ENCODE results near the gene RPL22.
"Not testable (repeated sequence)": the region's sequence is repeated elsewhere in the genome, so short reads cannot be mapped to it uniquely, and the experiment has no call there.

RPL22 gene

GRCh38 chr1:6233376-6233775, 34.0 kb upstream of the RPL22 start:
- DNase-seq (ENCODE audit: low read depth in 2 of 2) = no peak

GRCh38 chr1:6225651-6226050, 26.3 kb upstream of the RPL22 start:
- DNase-seq (ENCODE audit: low read depth in 2 of 2) = no peak

- DNase-seq (ENCODE audit: low read depth in 2 of 2) = no peak
Observed at GRCh38 chr1:6224718-6225117, 25.3 kb upstream of the RPL22 start.

GRCh38 chr1:6223617-6224016, 24.2 kb upstream of the RPL22 start:
- DNase-seq (ENCODE audit: low read depth in 2 of 2) = no peak

- DNase-seq (ENCODE audit: low read depth in 2 of 2) = no peak
Observed at GRCh38 chr1:6222636-6223035, 23.2 kb upstream of the RPL22 start.

GRCh38 chr1:6221210-6221784, 21.9 kb upstream of the RPL22 start:
- DNase-seq (ENCODE audit: low read depth in 2 of 2) = no peak

- no peak for DNase-seq (ENCODE audit: low read depth in 2 of 2)
Observed at GRCh38 chr1:6220236-6220635, 20.8 kb upstream of the RPL22 start.

GRCh38 chr1:6219641-6220040, 20.2 kb upstream of the RPL22 start:
- DNase-seq (ENCODE audit: low read depth in 2 of 2) = not testable (repeated sequence)

GRCh38 chr1:6218375-6219164, 19.2 kb upstream of the RPL22 start:
- DNase-seq (ENCODE audit: low read depth in 2 of 2) = no peak

GRCh38 chr1:6212193-6212959, 13.0 kb upstream of the RPL22 start:
- no peak for DNase-seq (ENCODE audit: low read depth in 2 of 2)

- no peak for DNase-seq (ENCODE audit: low read depth in 2 of 2)
Observed at GRCh38 chr1:6211731-6212130, 12.3 kb upstream of the RPL22 start.

- no peak for DNase-seq (ENCODE audit: low read depth in 2 of 2)
Observed at GRCh38 chr1:6210591-6211355, 11.4 kb upstream of the RPL22 start.

GRCh38 chr1:6209661-6210580, 10.5 kb upstream of the RPL22 start:
- no peak for DNase-seq (ENCODE audit: low read depth in 2 of 2)

- peak; percentile 13 to 15 for DNase-seq (ENCODE audit: low read depth in 2 of 2)
Observed at GRCh38 chr1:6208723-6209660, 9.6 kb upstream of the RPL22 start.

GRCh38 chr1:6207921-6208320, 8.5 kb upstream of the RPL22 start:
- no peak for DNase-seq (ENCODE audit: low read depth in 2 of 2)

GRCh38 chr1:6207075-6207885, 7.9 kb upstream of the RPL22 start:
- DNase-seq (ENCODE audit: low read depth in 2 of 2) = no peak

GRCh38 chr1:6206520-6206855, 7.1 kb upstream of the RPL22 start:
- no peak for DNase-seq (ENCODE audit: low read depth in 2 of 2)

GRCh38 chr1:6205849-6206519, 6.6 kb upstream of the RPL22 start, which contains the start of gene RNF207:
Gene RNF207 (plus strand): TSS chr1:6206119. CDS start chr1:6206536, 417 bp downstream.
- DNase-seq (ENCODE audit: low read depth in 2 of 2) = peak in 1 of 2 experiments; percentile 14

Measured in fibroblast of skin of left quadriceps (primary cell).